IPS-11a (cell line): ENCODE measurements around the gene ZBTB16.

Source experiments
- H3K4me3 ChIP-seq: one replicate; pipeline ENCODE4 v1.5.1; 2013; ENCODE audit warnings: low read depth, low read length, control low read depth

The ZBTB16 gene

GRCh38 chr11:114178656-114179055, 119.1 kb downstream of the ZBTB16 start:
- no peak overlapping the region for H3K4me3 ChIP-seq

GRCh38 chr11:114179234-114179941, 119.9 kb downstream of the ZBTB16 start:
- no peak overlapping the region for H3K4me3 ChIP-seq

- no peak overlapping the region for H3K4me3 ChIP-seq
Measured at GRCh38 chr11:114180301-114181055, 121.0 kb downstream of the ZBTB16 start.

- no peak overlapping the region for H3K4me3 ChIP-seq
Measured at GRCh38 chr11:114181195-114181594, 121.7 kb downstream of the ZBTB16 start.

- H3K4me3 ChIP-seq = no peak overlapping the region
Measured at GRCh38 chr11:114181752-114182151, 122.2 kb downstream of the ZBTB16 start.

GRCh38 chr11:114182471-114183043, 123.0 kb downstream of the ZBTB16 start:
- H3K4me3 ChIP-seq = no peak overlapping the region

GRCh38 chr11:114183044-114183511, 123.6 kb downstream of the ZBTB16 start:
- no peak overlapping the region for H3K4me3 ChIP-seq

- no peak overlapping the region for H3K4me3 ChIP-seq
Measured at GRCh38 chr11:114185436-114185835, 125.9 kb downstream of the ZBTB16 start.

- H3K4me3 ChIP-seq = no peak overlapping the region
Measured at GRCh38 chr11:114187173-114187572, 127.7 kb downstream of the ZBTB16 start.

- no peak overlapping the region for H3K4me3 ChIP-seq
Measured at GRCh38 chr11:114188851-114189570, 129.5 kb downstream of the ZBTB16 start.

- H3K4me3 ChIP-seq = no peak overlapping the region
Measured at GRCh38 chr11:114190630-114191029, 131.1 kb downstream of the ZBTB16 start.

- no peak overlapping the region for H3K4me3 ChIP-seq
Measured at GRCh38 chr11:114191893-114192292, 132.4 kb downstream of the ZBTB16 start.

GRCh38 chr11:114192841-114193389, 133.4 kb downstream of the ZBTB16 start:
- H3K4me3 ChIP-seq = no peak overlapping the region

- no peak overlapping the region for H3K4me3 ChIP-seq
Measured at GRCh38 chr11:114193730-114194679, 134.5 kb downstream of the ZBTB16 start.

- H3K4me3 ChIP-seq = no peak overlapping the region
Measured at GRCh38 chr11:114194702-114195101, 135.2 kb downstream of the ZBTB16 start.

GRCh38 chr11:114195151-114195550, 135.6 kb downstream of the ZBTB16 start:
- no peak overlapping the region for H3K4me3 ChIP-seq

- H3K4me3 ChIP-seq = no peak overlapping the region
Measured at GRCh38 chr11:114195981-114196731, 136.6 kb downstream of the ZBTB16 start.

- H3K4me3 ChIP-seq = no peak overlapping the region
Measured at GRCh38 chr11:114196997-114197703, 137.6 kb downstream of the ZBTB16 start.
